HEK293 (cell line): Measurements from ENCODE around the gene HOXB4.

Source experiments
- BCL6B ChIP-seq: fragments of 450-650 bp; formaldehyde crosslinking; IDR thresholded peaks from 2 replicates; pipeline ENCODE4 v1.5.1; 2017; ENCODE audit warnings: missing biosample characterization, missing genetic modification characterization
- CTCF ChIP-seq: fragments of 450-650 bp; formaldehyde crosslinking; IDR thresholded peaks from 2 replicates; pipeline ENCODE4 v1.5.1; 2016; ENCODE audit warnings: missing biosample characterization, missing genetic modification characterization
- HOXA7 ChIP-seq: sonication (generic); formaldehyde crosslinking; IDR thresholded peaks from 2 replicates; pipeline ENCODE4 v1.8.1; 2022; ENCODE audit warnings: missing genetic modification reagents, borderline replicate concordance
- ZBTB1 ChIP-seq: fragments of 450-650 bp; formaldehyde crosslinking; IDR thresholded peaks from 2 replicates; pipeline ENCODE4 v1.5.1; 2016; ENCODE audit warnings: missing biosample characterization, missing genetic modification characterization
- ZNF560 ChIP-seq: fragments of 450-650 bp; formaldehyde crosslinking; IDR thresholded peaks from 2 replicates; pipeline ENCODE4 v1.5.1; 2017; ENCODE audit warnings: missing biosample characterization, missing genetic modification characterization, borderline replicate concordance
- ZNF707 ChIP-seq: fragments of 450-650 bp; formaldehyde crosslinking; IDR thresholded peaks from 2 replicates; pipeline ENCODE4 v1.5.1; 2016; ENCODE audit warnings: missing biosample characterization, missing genetic modification characterization
- TF ChIP-seq, protein P1 (sequence below): fragments of 450-650 bp; formaldehyde crosslinking; IDR thresholded peaks from 2 replicates; pipeline ENCODE4 v1.5.1; 2016; ENCODE audit warnings: missing biosample characterization, missing genetic modification characterization

GRCh38 chr17:48564188-48565021 lies 13.7 kb downstream of the HOXB4 start:
- TF ChIP-seq CTCF (tag by site-specific recombination) = no peak
- TF ChIP-seq, protein P1, sequence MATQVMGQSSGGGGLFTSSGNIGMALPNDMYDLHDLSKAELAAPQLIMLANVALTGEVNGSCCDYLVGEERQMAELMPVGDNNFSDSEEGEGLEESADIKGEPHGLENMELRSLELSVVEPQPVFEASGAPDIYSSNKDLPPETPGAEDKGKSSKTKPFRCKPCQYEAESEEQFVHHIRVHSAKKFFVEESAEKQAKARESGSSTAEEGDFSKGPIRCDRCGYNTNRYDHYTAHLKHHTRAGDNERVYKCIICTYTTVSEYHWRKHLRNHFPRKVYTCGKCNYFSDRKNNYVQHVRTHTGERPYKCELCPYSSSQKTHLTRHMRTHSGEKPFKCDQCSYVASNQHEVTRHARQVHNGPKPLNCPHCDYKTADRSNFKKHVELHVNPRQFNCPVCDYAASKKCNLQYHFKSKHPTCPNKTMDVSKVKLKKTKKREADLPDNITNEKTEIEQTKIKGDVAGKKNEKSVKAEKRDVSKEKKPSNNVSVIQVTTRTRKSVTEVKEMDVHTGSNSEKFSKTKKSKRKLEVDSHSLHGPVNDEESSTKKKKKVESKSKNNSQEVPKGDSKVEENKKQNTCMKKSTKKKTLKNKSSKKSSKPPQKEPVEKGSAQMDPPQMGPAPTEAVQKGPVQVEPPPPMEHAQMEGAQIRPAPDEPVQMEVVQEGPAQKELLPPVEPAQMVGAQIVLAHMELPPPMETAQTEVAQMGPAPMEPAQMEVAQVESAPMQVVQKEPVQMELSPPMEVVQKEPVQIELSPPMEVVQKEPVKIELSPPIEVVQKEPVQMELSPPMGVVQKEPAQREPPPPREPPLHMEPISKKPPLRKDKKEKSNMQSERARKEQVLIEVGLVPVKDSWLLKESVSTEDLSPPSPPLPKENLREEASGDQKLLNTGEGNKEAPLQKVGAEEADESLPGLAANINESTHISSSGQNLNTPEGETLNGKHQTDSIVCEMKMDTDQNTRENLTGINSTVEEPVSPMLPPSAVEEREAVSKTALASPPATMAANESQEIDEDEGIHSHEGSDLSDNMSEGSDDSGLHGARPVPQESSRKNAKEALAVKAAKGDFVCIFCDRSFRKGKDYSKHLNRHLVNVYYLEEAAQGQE (tag by site-specific recombination) = no peak
- no peak for TF ChIP-seq HOXA7 (CRISPR knock-in tag)
- no peak for TF ChIP-seq ZNF560
- TF ChIP-seq ZNF707 (tag by site-specific recombination) = no peak
- no peak for TF ChIP-seq BCL6B (tag by site-specific recombination)
- no peak for TF ChIP-seq ZBTB1 (tag by site-specific recombination)
